Tibial nerve (tissue), 3 donors: ENCODE results near the gene COMT.

Experiments
- CTCF ChIP-seq, 5 experiments: fragments of 200-600 bp in 3 of 5; fragments of 450-650 bp in 2 of 5; sonication (generic) in 3 of 5; IDR thresholded peaks; one replicate each; pipeline ENCODE4 v1.5.1; 2016 to 2019; ENCODE audit warnings: antibody characterized with exemption in 5 of 5, mild to moderate bottlenecking in 3 of 5, moderate library complexity in 2 of 5
- POLR2A ChIP-seq, 2 donors: fragments of 450-650 bp; IDR thresholded peaks; one replicate each; pipeline ENCODE4 v1.6.1; 2017; ENCODE audit warnings: antibody characterized with exemption in 2 of 2, mild to moderate bottlenecking in 2 of 2, moderate library complexity in 2 of 2

GRCh38 chr22:19929586-19930550 is 11.7 kb upstream of the COMT start:
- TF ChIP-seq POLR2A (IDR thresholded peaks at IDR 0.05) (no peak), CTCF (IDR thresholded peaks at IDR 0.05) (no peak)
